Caco-2 (cell line): ENCODE measurements around the gene COL4A3. TPM values are rescaled to one million over a fixed set of nuclear protein-coding genes. Genes with fewer than 3 reads are reported as not detected.

Experiments
- BruUV-seq: library from RNA; stranded (reverse); fragments of 400-500 nt; replicated peaks from 2 replicates; lab custom pipeline; 2021; lab: Mats Ljungman, UMichigan
- CTCF ChIA-PET: fragments of 300-600 bp; sonication (Branson Sonifier 250); formaldehyde crosslinking; loops from one replicate; lab custom pipeline; 2022; ENCODE audit warnings: antibody characterized with exemption; lab: Charles Lee
- POLR2A ChIA-PET: fragments of 300-600 bp; sonication (Branson Sonifier 250); formaldehyde crosslinking; loops from one replicate; lab custom pipeline; 2022; ENCODE audit warnings: antibody characterized with exemption; lab: Charles Lee
- DNase-seq, 2 experiments: peaks; one replicate each; pipeline versions ENCODE4 v3.0.0 to v3.0.0-alpha.2; 2020 to 2022
- H3K27me3 ChIP-seq: replicated peaks from 2 replicates; pipeline ENCODE4 v1.6.0; 2011; ENCODE audit warnings: low read length; ENCODE audit not compliant: control insufficient read depth, insufficient read depth
- H3K36me3 ChIP-seq: 2 replicates; pipeline ENCODE4 v1.5.1; 2011; ENCODE audit warnings: low read length; ENCODE audit not compliant: control insufficient read depth, insufficient read depth
- H3K4me1 ChIP-seq: fragments of 250-450 bp; sonication (Bioruptor Pico); 2 replicates; pipeline ENCODE4 v1.5.1; 2020; ENCODE audit warnings: mild to moderate bottlenecking
- H3K4me3 ChIP-seq: 2 replicates; pipeline ENCODE4 v1.5.1; 2011; ENCODE audit warnings: low read depth, mild to moderate bottlenecking, control low read depth, low read length
- H3K9me3 ChIP-seq: fragments of 250-450 bp; sonication (Bioruptor Pico); 2 replicates; pipeline ENCODE4 v1.5.1; 2020; ENCODE audit warnings: mild to moderate bottlenecking, moderate library complexity
- H3K27ac Mint-ChIP-seq: one replicate; pipeline ENCODE4 v1.8.0; 2022; ENCODE audit warnings: mixed read lengths; ENCODE audit not compliant: unreplicated experiment
- H3K27me3 Mint-ChIP-seq: one replicate; pipeline ENCODE4 v1.8.0; 2022; ENCODE audit warnings: mixed read lengths; ENCODE audit not compliant: insufficient read depth, unreplicated experiment
- H3K36me3 Mint-ChIP-seq: one replicate; pipeline ENCODE4 v1.8.0; 2022; ENCODE audit warnings: mild to moderate bottlenecking, mixed read lengths; ENCODE audit not compliant: insufficient read depth, unreplicated experiment
- H3K4me1 Mint-ChIP-seq: one replicate; pipeline ENCODE4 v1.8.0; 2022; ENCODE audit warnings: low read depth, mixed read lengths; ENCODE audit not compliant: unreplicated experiment
- H3K4me3 Mint-ChIP-seq: one replicate; pipeline ENCODE4 v1.8.0; 2022; ENCODE audit warnings: mild to moderate bottlenecking, moderate library complexity, mixed read lengths; ENCODE audit not compliant: unreplicated experiment
- H3K9me3 Mint-ChIP-seq: one replicate; pipeline ENCODE4 v1.8.0; 2022; ENCODE audit warnings: mixed read lengths; ENCODE audit not compliant: unreplicated experiment
- CTCF ChIP-seq, 2 experiments: fragments of 200-600 bp in 1 of 2; IDR thresholded peaks; 1 replicate in 1 of 2; 2 replicates in 1 of 2; pipeline versions ENCODE4 v1.5.1 to v1.8.0; 2011 to 2022; ENCODE audit warnings: antibody characterized with exemption in 1 of 2, control low read depth in 1 of 2, inconsistent platforms in 1 of 2, low read depth in 1 of 2, low read length in 1 of 2, mild to moderate bottlenecking in 1 of 2, moderate library complexity in 1 of 2; ENCODE audit not compliant: insufficient read depth in 1 of 2, severe bottlenecking in 1 of 2, unreplicated experiment in 1 of 2
- intact Hi-C: fragments of 100-400 bp; cut with micrococcal nuclease; formaldehyde crosslinking; loops from one replicate; pipeline ENCODE4 v1.10.0; 2022; ENCODE audit not compliant: unreplicated experiment
- total RNA-seq: library from RNA; stranded (reverse); gene quantifications from 2 replicates; pipeline ENCODE4 v1.2.3, GENCODE V29; 2022

Gene COL4A3
- total RNA-seq, 1 experiment from 2014 or later: 4.2 TPM

- H3K4me1 ChIP-seq: no peaks in the 10 kb centered on the region
- Mint-ChIP-seq H3K9me3 (no peaks in the 10 kb centered on the region), H3K4me3 (no peak overlapping the region), H3K27ac (no peak overlapping the region), H3K27me3 (no peaks in the 10 kb centered on the region), H3K4me1 (no peaks in the 10 kb centered on the region), H3K36me3 (no peaks in the 10 kb centered on the region)
- TF ChIP-seq CTCF (IDR thresholded peaks at IDR 0.05; ENCODE audit: insufficient read depth in 1 of 2, low read depth in 1 of 2, low read length in 1 of 2, severe bottlenecking in 1 of 2, unreplicated experiment in 1 of 2): no peak
- BruUV-seq: no TSS peak
- no peak overlapping the region for H3K4me3 ChIP-seq
- intact Hi-C loops: no loop called here
- CTCF ChIA-PET: no interaction called here
- no peaks in the 10 kb centered on the region for H3K9me3 ChIP-seq
- POLR2A ChIA-PET: no interaction called here
- no peaks in the 10 kb centered on the region for H3K36me3 ChIP-seq
- DNase-seq: no peak
- no peaks in the 10 kb centered on the region for H3K27me3 ChIP-seq
Measured at GRCh38 chr2:227206406-227206805, 42.0 kb downstream of the COL4A3 start.

GRCh38 chr2:227207573-227207972 lies 43.1 kb downstream of the COL4A3 start:
- H3K4me3 Mint-ChIP-seq: no peak overlapping the region
- H3K27me3 ChIP-seq: no peaks in the 10 kb centered on the region
- POLR2A ChIA-PET: no interaction called here
- no TSS peak for BruUV-seq
- no peaks in the 10 kb centered on the region for H3K9me3 ChIP-seq
- no peak for TF ChIP-seq CTCF (IDR thresholded peaks at IDR 0.05; ENCODE audit: insufficient read depth in 1 of 2, low read depth in 1 of 2, low read length in 1 of 2, severe bottlenecking in 1 of 2, unreplicated experiment in 1 of 2)
- intact Hi-C loops: no loop called here
- H3K27ac Mint-ChIP-seq: no peak overlapping the region
- H3K36me3 ChIP-seq: no peaks in the 10 kb centered on the region
- no peaks in the 10 kb centered on the region for H3K4me1 ChIP-seq
- H3K4me3 ChIP-seq: no peak overlapping the region
- no peaks in the 10 kb centered on the region for H3K9me3 Mint-ChIP-seq
- no peaks in the 10 kb centered on the region for H3K36me3 Mint-ChIP-seq
- DNase-seq: no peak
- H3K4me1 Mint-ChIP-seq: no peaks in the 10 kb centered on the region
- CTCF ChIA-PET: no interaction called here
- no peaks in the 10 kb centered on the region for H3K27me3 Mint-ChIP-seq

GRCh38 chr2:227214622-227215041 lies 50.2 kb downstream of the COL4A3 start:
- Histone ChIP-seq H3K4me3 (no peak overlapping the region), H3K27me3 (no peaks in the 10 kb centered on the region), H3K36me3 (no peaks in the 10 kb centered on the region), H3K4me1 (peaks cover 6% of the 10 kb centered on the region; the same call in 1 of the 2 replicates), H3K9me3 (no peaks in the 10 kb centered on the region)
- Mint-ChIP-seq H3K27ac (no peak overlapping the region), H3K4me3 (no peak overlapping the region), H3K9me3 (no peaks in the 10 kb centered on the region), H3K27me3 (no peaks in the 10 kb centered on the region), H3K36me3 (no peaks in the 10 kb centered on the region), H3K4me1 (peaks cover 7% of the 10 kb centered on the region)
- no TSS peak for BruUV-seq
- DNase-seq: peak in 1 of 2 experiments; percentile 2
- intact Hi-C loops: no loop called here
- POLR2A ChIA-PET: no interaction called here
- CTCF ChIA-PET: no interaction called here
- TF ChIP-seq CTCF (IDR thresholded peaks at IDR 0.05; ENCODE audit: insufficient read depth in 1 of 2, low read depth in 1 of 2, low read length in 1 of 2, severe bottlenecking in 1 of 2, unreplicated experiment in 1 of 2): no peak
